HEK293 (cell line): Measurements from ENCODE around the gene PCDHAC2.

Experiments
- CTCF ChIP-seq: fragments of 450-650 bp; formaldehyde crosslinking; IDR thresholded peaks from 2 replicates; pipeline ENCODE4 v1.5.1; 2016; ENCODE audit warnings: missing biosample characterization, missing genetic modification characterization
- MZF1 ChIP-seq: fragments of 450-650 bp; formaldehyde crosslinking; IDR thresholded peaks from 2 replicates; pipeline ENCODE4 v1.5.1; 2017; ENCODE audit warnings: missing biosample characterization, missing genetic modification characterization, borderline replicate concordance
- YY1 ChIP-seq: fragments of 450-650 bp; formaldehyde crosslinking; IDR thresholded peaks from 2 replicates; pipeline ENCODE4 v1.5.1; 2018; ENCODE audit warnings: missing biosample characterization, missing genetic modification characterization
- ZEB2 ChIP-seq: fragments of 450-650 bp; formaldehyde crosslinking; IDR thresholded peaks from 2 replicates; pipeline ENCODE4 v1.5.1; 2016; ENCODE audit warnings: missing biosample characterization, missing genetic modification characterization
- ZNF121 ChIP-seq: fragments of 450-650 bp; formaldehyde crosslinking; IDR thresholded peaks from 2 replicates; pipeline ENCODE4 v1.5.1; 2016; ENCODE audit warnings: missing biosample characterization, missing genetic modification characterization
- ZNF133 ChIP-seq: fragments of 450-650 bp; formaldehyde crosslinking; IDR thresholded peaks from 2 replicates; pipeline ENCODE4 v1.5.1; 2016; ENCODE audit warnings: missing biosample characterization, missing genetic modification characterization
- ZNF23 ChIP-seq: fragments of 450-650 bp; formaldehyde crosslinking; IDR thresholded peaks from 2 replicates; pipeline ENCODE4 v1.5.1; 2016; ENCODE audit warnings: missing biosample characterization, missing genetic modification characterization, borderline replicate concordance
- ZNF302 ChIP-seq: fragments of 450-650 bp; formaldehyde crosslinking; IDR thresholded peaks from 2 replicates; pipeline ENCODE4 v1.5.1; 2016; ENCODE audit warnings: missing biosample characterization, missing genetic modification characterization, low read depth
- ZNF792 ChIP-seq: fragments of 450-650 bp; formaldehyde crosslinking; IDR thresholded peaks from 2 replicates; pipeline ENCODE4 v1.5.1; 2016; ENCODE audit warnings: missing biosample characterization, missing genetic modification characterization
- ZSCAN30 ChIP-seq: fragments of 450-650 bp; IDR thresholded peaks from 2 replicates; pipeline ENCODE4 v1.5.1; 2018; ENCODE audit warnings: missing biosample characterization, mild to moderate bottlenecking, missing genetic modification characterization, moderate library complexity

- TF ChIP-seq ZNF23 (tag by site-specific recombination) (no peak), ZNF302 (tag by site-specific recombination) (no peak), CTCF (no peak), ZNF133 (tag by site-specific recombination) (no peak), YY1 (no peak), MZF1 (tag by site-specific recombination) (no peak), ZSCAN30 (no peak), ZNF121 (tag by site-specific recombination) (no peak), ZNF792 (tag by site-specific recombination) (no peak), ZEB2 (tag by site-specific recombination) (no peak)
Observed at GRCh38 chr5:141002605-141002965, 36.3 kb downstream of the PCDHAC2 start.
